ENCODE data around the gene IGSF5.

DNA sequence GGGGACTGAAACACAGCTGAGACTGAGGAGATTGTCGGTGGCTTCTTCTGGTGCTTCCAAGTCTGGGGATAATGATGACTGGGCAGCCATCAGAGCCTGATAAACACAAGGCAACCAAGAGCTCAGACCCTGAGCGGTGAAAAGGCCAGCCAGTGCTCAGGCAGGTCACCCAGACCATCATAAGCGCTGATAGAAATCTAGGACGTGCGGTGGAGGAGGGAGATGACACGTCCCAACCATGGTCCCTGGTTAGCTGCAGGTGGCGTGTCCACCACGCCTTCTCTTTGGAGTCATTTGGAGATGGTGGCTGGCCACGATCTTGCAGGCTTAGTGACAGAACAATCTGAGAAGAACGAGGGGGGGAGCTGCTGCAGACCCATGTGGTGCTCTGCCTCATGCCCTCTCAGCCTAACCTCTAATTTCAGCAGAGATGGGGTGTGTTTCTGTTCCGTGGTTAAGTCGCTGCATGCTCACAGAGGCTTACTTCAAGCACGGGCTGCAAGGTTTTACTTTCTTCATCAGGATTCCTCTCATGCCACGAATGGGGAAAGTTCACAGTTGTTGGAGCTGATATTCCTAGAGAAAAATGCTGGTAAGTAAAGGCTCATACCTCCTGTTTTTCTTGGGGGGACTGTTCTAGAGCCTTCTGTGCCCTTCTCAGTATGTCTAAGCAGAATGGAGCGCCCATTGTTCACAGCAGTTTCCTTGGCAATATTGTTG is 17.4 kb upstream of the IGSF5 start:
- no peak for TF ChIP-seq TAF1 (conservative IDR thresholded peaks at IDR 0.05)
- TF ChIP-seq, protein P1, sequence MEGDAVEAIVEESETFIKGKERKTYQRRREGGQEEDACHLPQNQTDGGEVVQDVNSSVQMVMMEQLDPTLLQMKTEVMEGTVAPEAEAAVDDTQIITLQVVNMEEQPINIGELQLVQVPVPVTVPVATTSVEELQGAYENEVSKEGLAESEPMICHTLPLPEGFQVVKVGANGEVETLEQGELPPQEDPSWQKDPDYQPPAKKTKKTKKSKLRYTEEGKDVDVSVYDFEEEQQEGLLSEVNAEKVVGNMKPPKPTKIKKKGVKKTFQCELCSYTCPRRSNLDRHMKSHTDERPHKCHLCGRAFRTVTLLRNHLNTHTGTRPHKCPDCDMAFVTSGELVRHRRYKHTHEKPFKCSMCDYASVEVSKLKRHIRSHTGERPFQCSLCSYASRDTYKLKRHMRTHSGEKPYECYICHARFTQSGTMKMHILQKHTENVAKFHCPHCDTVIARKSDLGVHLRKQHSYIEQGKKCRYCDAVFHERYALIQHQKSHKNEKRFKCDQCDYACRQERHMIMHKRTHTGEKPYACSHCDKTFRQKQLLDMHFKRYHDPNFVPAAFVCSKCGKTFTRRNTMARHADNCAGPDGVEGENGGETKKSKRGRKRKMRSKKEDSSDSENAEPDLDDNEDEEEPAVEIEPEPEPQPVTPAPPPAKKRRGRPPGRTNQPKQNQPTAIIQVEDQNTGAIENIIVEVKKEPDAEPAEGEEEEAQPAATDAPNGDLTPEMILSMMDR (IDR thresholded peaks at IDR 0.05; ENCODE audit: low read depth, low read length, missing input control) = no peak
- no peak for TF ChIP-seq EGR1 (IDR thresholded peaks at IDR 0.05; ENCODE audit: low read depth in 2 of 2)
